ENCODE results near the gene ARHGAP18.

- no peak for TF ChIP-seq CTCF (IDR thresholded peaks at IDR 0.05; ENCODE audit: insufficient read depth, low read length, poor library complexity, severe bottlenecking)
- no peak for TF ChIP-seq EZH2phosphoT487 (conservative IDR thresholded peaks at IDR 0.05; ENCODE audit: low read length)
Measured at GRCh38 chr6:129632172-129632613, 77.8 kb downstream of the ARHGAP18 start.

All from SU-DHL-6 (cell line).